Measurements from ENCODE around the gene TNS3. TPM values are rescaled to one million over a fixed set of nuclear protein-coding genes. Genes with fewer than 3 reads are reported as not detected.
"Not testable (repeated sequence)": the region's sequence is repeated elsewhere in the genome, so short reads cannot be mapped to it uniquely, and the experiment has no call there.

The TNS3 gene
- total RNA-seq, 1 experiment from 2014 or later, result 135 TPM

DNA sequence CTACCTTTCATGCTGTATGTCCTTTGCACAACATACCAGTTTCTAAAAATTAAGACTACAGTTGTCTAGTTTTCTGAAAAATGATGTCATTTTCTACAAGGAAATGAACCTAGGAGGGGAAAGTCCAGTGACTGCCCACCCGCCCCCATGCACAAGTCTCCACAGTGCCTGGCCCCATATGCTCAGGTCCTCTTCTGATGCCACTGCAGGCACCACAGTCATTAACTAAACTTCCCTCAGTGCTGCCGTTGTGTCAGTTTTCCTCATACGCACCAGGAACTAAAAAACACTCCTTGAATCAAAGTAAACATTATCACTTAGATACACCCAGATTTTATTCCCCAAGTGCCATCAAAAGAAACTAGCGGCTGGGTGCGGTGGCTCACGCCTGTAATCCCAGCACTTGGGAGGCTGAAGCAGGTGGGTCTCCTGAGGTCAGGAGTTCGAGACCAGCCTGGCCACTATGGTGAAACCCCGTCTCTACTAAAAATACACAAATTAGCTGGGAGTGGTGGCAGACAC, 6.9 kb upstream of the TNS3 start:
- peak; percentile 42 for DNase-seq
- TF ChIP-seq, protein P1, sequence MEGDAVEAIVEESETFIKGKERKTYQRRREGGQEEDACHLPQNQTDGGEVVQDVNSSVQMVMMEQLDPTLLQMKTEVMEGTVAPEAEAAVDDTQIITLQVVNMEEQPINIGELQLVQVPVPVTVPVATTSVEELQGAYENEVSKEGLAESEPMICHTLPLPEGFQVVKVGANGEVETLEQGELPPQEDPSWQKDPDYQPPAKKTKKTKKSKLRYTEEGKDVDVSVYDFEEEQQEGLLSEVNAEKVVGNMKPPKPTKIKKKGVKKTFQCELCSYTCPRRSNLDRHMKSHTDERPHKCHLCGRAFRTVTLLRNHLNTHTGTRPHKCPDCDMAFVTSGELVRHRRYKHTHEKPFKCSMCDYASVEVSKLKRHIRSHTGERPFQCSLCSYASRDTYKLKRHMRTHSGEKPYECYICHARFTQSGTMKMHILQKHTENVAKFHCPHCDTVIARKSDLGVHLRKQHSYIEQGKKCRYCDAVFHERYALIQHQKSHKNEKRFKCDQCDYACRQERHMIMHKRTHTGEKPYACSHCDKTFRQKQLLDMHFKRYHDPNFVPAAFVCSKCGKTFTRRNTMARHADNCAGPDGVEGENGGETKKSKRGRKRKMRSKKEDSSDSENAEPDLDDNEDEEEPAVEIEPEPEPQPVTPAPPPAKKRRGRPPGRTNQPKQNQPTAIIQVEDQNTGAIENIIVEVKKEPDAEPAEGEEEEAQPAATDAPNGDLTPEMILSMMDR (IDR thresholded peaks at IDR 0.05; ENCODE audit: unreplicated experiment), result no peak
- Mint-ChIP-seq H3K9me3 (ENCODE audit: low read depth, unreplicated experiment) (no peaks in the 10 kb centered on the region), H3K4me1 (ENCODE audit: low read depth, unreplicated experiment) (peaks cover 40% of the 10 kb centered on the region), H3K36me3 (ENCODE audit: insufficient read depth, unreplicated experiment) (no peaks in the 10 kb centered on the region), H3K27me3 (ENCODE audit: unreplicated experiment) (no peaks in the 10 kb centered on the region), H3K27ac (ENCODE audit: unreplicated experiment) (no peak overlapping the region), H3K4me3 (ENCODE audit: low read depth, unreplicated experiment) (no peak overlapping the region)
- no TSS peak for BruUV-seq (replicated peaks)
- CTCF ChIA-PET, result interaction anchor here (0.7 kb wide), 1 partner anchor 191 kb away, joined by 3 read pairs; no protein-coding TSS in a partner anchor
- intact Hi-C loops (cut with micrococcal nuclease; ENCODE audit: unreplicated experiment), result no loop called here

DNA sequence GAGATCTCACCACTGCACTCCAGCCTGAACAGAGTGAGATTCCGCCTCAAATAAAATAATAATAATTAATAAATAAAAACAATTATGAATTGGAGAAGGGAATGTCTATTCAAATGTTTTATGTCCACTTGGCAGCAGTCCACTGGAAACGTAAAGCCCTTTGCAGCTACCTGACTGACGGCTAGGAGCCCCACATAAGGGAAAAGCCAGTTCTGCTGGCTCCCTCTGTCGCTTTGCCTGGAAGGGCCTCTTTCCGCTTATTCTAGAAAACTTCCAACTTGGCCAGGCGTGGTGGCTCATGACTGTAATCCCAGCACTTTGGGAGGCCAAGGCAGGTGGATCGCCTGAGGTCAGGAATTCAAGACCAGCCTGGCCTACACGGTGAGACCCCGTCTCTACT, 6.1 kb upstream of the TNS3 start:
- TF ChIP-seq, protein P1 (IDR thresholded peaks at IDR 0.05; ENCODE audit: unreplicated experiment), result no peak
- CTCF ChIA-PET, result no interaction called here
- no peak overlapping the region for H3K27ac Mint-ChIP-seq (ENCODE audit: unreplicated experiment)
- no TSS peak for BruUV-seq (replicated peaks)
- intact Hi-C loops (cut with micrococcal nuclease; ENCODE audit: unreplicated experiment), result no loop called here
- no peaks in the 10 kb centered on the region for H3K36me3 Mint-ChIP-seq (ENCODE audit: insufficient read depth, unreplicated experiment)
- no peaks in the 10 kb centered on the region for H3K27me3 Mint-ChIP-seq (ENCODE audit: unreplicated experiment)
- no peaks in the 10 kb centered on the region for H3K9me3 Mint-ChIP-seq (ENCODE audit: low read depth, unreplicated experiment)
- no peak overlapping the region for H3K4me3 Mint-ChIP-seq (ENCODE audit: low read depth, unreplicated experiment)
- H3K4me1 Mint-ChIP-seq (ENCODE audit: low read depth, unreplicated experiment), result peaks cover 45% of the 10 kb centered on the region
- no peak for DNase-seq

GRCh38 chr7:47587351-47587750, 5.4 kb upstream of the TNS3 start:
- no peak for DNase-seq
- Mint-ChIP-seq H3K4me3 (ENCODE audit: low read depth, unreplicated experiment) (no peak overlapping the region), H3K9me3 (ENCODE audit: low read depth, unreplicated experiment) (no peaks in the 10 kb centered on the region), H3K27me3 (ENCODE audit: unreplicated experiment) (no peaks in the 10 kb centered on the region), H3K4me1 (ENCODE audit: low read depth, unreplicated experiment) (peaks cover 52% of the 10 kb centered on the region), H3K36me3 (ENCODE audit: insufficient read depth, unreplicated experiment) (peaks cover 3% of the 10 kb centered on the region), H3K27ac (ENCODE audit: unreplicated experiment) (no peak overlapping the region)
- no TSS peak for BruUV-seq (replicated peaks)
- TF ChIP-seq, protein P1 (IDR thresholded peaks at IDR 0.05; ENCODE audit: unreplicated experiment), result no peak
- CTCF ChIA-PET, result interaction anchor here (0.6 to 1.0 kb wide), 2 partner anchors 13 to 93 kb away, joined by 4 to 8 read pairs; no protein-coding TSS in a partner anchor
- intact Hi-C loops (cut with micrococcal nuclease; ENCODE audit: unreplicated experiment), result no loop called here

DNA sequence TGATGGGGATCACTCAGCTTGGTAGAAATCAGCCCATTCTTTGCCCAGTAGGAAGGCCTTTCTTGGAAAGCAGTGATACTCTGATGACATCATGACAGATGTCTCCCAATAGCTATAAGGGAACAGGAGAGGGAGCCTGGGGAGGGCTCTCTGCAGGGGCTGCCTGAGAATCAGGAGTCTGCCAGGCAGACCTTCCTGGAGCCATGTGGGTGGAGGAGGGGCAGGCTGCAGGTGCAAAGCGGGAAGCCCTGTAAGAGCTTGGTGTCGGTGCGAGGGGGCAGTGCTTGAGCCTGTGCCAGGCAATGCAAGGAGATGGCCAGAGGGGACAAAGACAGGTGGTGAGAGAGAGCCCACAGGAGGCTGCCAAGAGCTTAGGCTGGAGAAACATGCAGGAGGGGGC, 5.0 kb upstream of the TNS3 start:
- intact Hi-C loops (cut with micrococcal nuclease; ENCODE audit: unreplicated experiment), result no loop called here
- BruUV-seq (replicated peaks), result no TSS peak
- peaks cover 51% of the 10 kb centered on the region for H3K4me1 Mint-ChIP-seq (ENCODE audit: low read depth, unreplicated experiment)
- TF ChIP-seq, protein P1 (IDR thresholded peaks at IDR 0.05; ENCODE audit: unreplicated experiment), result no peak
- CTCF ChIA-PET, result interaction anchor here (0.6 to 1.0 kb wide), 2 partner anchors 14 to 93 kb away, joined by 4 to 8 read pairs; no protein-coding TSS in a partner anchor
- H3K27me3 Mint-ChIP-seq (ENCODE audit: unreplicated experiment), result no peaks in the 10 kb centered on the region
- H3K36me3 Mint-ChIP-seq (ENCODE audit: insufficient read depth, unreplicated experiment), result peaks cover 7% of the 10 kb centered on the region
- H3K27ac Mint-ChIP-seq (ENCODE audit: unreplicated experiment), result no peak overlapping the region
- no peak overlapping the region for H3K4me3 Mint-ChIP-seq (ENCODE audit: low read depth, unreplicated experiment)
- no peak for DNase-seq
- no peaks in the 10 kb centered on the region for H3K9me3 Mint-ChIP-seq (ENCODE audit: low read depth, unreplicated experiment)

DNA sequence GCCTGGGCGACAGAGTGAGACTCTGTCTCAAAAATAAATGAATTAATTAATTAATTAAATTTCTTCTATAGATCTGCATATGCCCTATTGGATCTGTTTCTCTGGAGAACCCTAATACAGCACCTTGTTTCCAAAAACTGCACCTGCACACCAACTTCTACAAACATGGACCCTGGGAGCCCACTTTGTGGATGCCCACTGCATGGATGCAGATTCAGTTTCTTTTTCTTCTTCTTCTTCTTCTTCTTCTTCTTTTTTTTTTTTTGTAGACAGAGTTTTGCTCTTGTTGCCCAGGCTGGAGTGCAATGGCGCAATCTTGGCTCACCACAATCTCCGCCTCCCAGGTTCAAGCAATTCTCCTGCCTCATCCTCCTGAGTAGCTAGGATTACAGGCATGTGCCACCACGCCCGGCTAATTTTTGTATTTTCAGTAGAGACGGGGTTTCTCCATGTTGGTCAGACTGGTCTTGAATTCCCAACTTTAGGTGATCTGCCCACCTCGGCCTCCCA, 4.3 kb upstream of the TNS3 start:
- Mint-ChIP-seq H3K4me1 (ENCODE audit: low read depth, unreplicated experiment) (peaks cover 44% of the 10 kb centered on the region), H3K36me3 (ENCODE audit: insufficient read depth, unreplicated experiment) (peaks cover 14% of the 10 kb centered on the region)
- CTCF ChIA-PET, result interaction anchor here (1.0 to 1.3 kb wide), 2 partner anchors 15 to 150 kb away, joined by 3 to 4 read pairs; no protein-coding TSS in a partner anchor
- H3K4me3 Mint-ChIP-seq (ENCODE audit: low read depth, unreplicated experiment); intact Hi-C loops (cut with micrococcal nuclease; ENCODE audit: unreplicated experiment); BruUV-seq (replicated peaks); H3K27me3 Mint-ChIP-seq (ENCODE audit: unreplicated experiment); DNase-seq; H3K27ac Mint-ChIP-seq (ENCODE audit: unreplicated experiment); H3K9me3 Mint-ChIP-seq (ENCODE audit: low read depth, unreplicated experiment): not testable (repeated sequence)
